Adipocyte (in vitro differentiated cells): ENCODE measurements around the gene UBE3D.
"Not testable (repeated sequence)": the region's sequence is repeated elsewhere in the genome, so short reads cannot be mapped to it uniquely, and the experiment has no call there.

Source experiments
- DNase-seq: peaks from one replicate; pipeline ENCODE4 v3.0.0-alpha.2; 2015; ENCODE audit warnings: low read depth
- H3K27me3 ChIP-seq: replicated peaks from 2 replicates; pipeline ENCODE4 v1.7.0; 2013; ENCODE audit warnings: mild to moderate bottlenecking, low read length, moderate library complexity; ENCODE audit not compliant: control insufficient read depth, insufficient read depth
- H3K36me3 ChIP-seq: 2 replicates; pipeline ENCODE4 v1.7.0; 2013; ENCODE audit warnings: low read length, mild to moderate bottlenecking, moderate library complexity; ENCODE audit not compliant: control insufficient read depth, insufficient read depth, severe bottlenecking
- H3K4me1 ChIP-seq: 2 replicates; pipeline ENCODE4 v1.7.0; 2013; ENCODE audit warnings: mild to moderate bottlenecking, low read length, moderate library complexity; ENCODE audit not compliant: control insufficient read depth, insufficient read depth
- H3K4me3 ChIP-seq: 2 replicates; pipeline ENCODE4 v1.7.0; 2013; ENCODE audit warnings: mild to moderate bottlenecking, low read length, moderate library complexity
- H3K9ac ChIP-seq: 2 replicates; pipeline ENCODE4 v1.7.0; 2013; ENCODE audit warnings: mild to moderate bottlenecking, low read length, moderate library complexity
- H3K9me3 ChIP-seq: 2 replicates; pipeline ENCODE4 v1.7.0; 2013; ENCODE audit warnings: mild to moderate bottlenecking, low read length, moderate library complexity; ENCODE audit not compliant: control insufficient read depth

Gene UBE3D

DNA sequence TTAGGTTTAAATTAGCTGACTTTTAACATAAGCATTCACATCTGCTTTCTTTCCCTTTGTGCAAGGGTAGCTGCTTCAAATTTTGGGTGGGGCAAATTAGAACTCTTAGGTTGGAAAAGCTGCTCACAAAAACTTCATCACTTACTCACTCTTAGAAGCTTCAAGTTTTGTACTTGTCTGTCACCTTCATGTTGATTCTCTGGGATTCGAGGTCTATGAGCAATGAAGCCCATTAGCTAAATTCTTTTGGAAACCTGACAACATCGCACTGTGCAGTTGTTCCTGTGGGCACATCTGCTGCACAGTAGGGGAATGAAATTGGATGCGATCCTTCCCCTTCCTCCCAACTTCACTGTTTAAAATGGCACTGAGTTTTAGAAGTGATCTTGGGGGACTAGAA, 156.1 kb downstream of the UBE3D start:
- Histone ChIP-seq H3K4me1 (peaks cover 8% of the 10 kb centered on the region), H3K9me3 (no peaks in the 10 kb centered on the region), H3K36me3 (no peaks in the 10 kb centered on the region), H3K9ac (no peak overlapping the region), H3K4me3 (no peak overlapping the region), H3K27me3 (no peaks in the 10 kb centered on the region)
- peak; percentile 14 for DNase-seq

DNA sequence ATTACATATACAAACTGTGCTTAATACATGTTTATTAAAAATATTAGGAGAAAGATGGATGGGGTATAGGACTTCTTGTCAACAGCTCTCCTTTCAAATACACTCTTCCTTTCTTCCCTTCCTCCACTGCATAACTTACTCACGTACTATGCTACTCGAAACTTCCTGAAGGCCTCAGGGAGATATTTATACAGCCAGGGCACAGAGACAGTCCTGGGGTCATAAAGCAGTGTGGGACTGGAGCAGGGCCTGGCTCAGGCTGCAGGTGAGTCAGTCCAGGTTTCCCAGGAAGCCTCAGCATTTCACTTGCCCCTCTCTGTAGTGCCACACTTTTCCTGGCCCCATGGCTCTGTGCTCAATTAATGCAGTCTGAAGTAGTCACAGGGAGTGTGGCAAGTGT, 157.0 kb downstream of the UBE3D start:
- Histone ChIP-seq H3K4me1 (peaks cover 8% of the 10 kb centered on the region), H3K9ac (no peak overlapping the region), H3K36me3 (no peaks in the 10 kb centered on the region), H3K4me3 (no peak overlapping the region), H3K9me3 (no peaks in the 10 kb centered on the region), H3K27me3 (no peaks in the 10 kb centered on the region)
- no peak for DNase-seq

DNA sequence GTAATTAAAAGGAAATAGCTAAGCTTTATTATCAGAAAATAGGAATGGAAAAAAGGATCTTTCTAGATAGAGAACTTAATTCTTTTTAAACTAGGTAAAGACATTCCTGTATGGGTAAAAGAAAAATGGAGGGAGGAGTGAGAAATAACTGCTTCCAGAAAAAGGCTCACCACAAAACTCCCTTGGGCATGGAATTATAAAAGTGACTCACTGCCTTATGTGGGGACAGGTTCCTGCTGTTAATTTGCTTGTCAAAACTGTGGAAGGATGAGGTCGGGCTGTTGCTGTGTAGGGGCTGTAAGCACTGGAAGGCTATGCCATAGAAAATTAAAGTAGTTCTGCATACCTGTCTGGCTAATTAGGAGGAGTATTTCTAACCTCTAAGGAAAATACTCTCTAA, 158.7 kb downstream of the UBE3D start:
- Histone ChIP-seq H3K4me1 (peaks cover 13% of the 10 kb centered on the region), H3K36me3 (no peaks in the 10 kb centered on the region), H3K4me3 (no peak overlapping the region), H3K27me3 (no peaks in the 10 kb centered on the region), H3K9ac (no peak overlapping the region), H3K9me3 (no peaks in the 10 kb centered on the region)
- DNase-seq, result peak; percentile 47

DNA sequence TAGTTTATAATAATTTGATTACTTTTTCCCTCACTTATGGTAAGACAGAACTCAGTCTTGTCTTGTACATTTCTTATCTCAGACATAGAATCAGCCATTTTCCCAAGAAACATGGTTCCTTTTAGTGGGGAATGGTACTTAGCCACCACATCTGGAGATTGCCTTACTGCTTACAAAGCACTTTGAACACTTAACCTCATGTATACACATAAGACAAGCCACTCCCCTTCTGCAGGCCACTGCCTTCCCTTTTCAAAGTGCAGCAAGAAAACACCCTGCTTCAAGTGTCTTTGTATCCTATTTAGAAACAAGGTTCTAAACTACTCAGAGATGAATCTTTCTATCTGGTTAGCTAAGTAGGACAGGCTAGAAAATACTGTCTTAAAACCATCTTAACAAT, 159.2 kb downstream of the UBE3D start:
- peak; percentile 30 for DNase-seq
- H3K9ac ChIP-seq, result no peak overlapping the region
- peaks cover 13% of the 10 kb centered on the region for H3K4me1 ChIP-seq
- no peak overlapping the region for H3K4me3 ChIP-seq
- no peaks in the 10 kb centered on the region for H3K9me3 ChIP-seq
- H3K27me3 ChIP-seq, result no peaks in the 10 kb centered on the region
- no peaks in the 10 kb centered on the region for H3K36me3 ChIP-seq

DNA sequence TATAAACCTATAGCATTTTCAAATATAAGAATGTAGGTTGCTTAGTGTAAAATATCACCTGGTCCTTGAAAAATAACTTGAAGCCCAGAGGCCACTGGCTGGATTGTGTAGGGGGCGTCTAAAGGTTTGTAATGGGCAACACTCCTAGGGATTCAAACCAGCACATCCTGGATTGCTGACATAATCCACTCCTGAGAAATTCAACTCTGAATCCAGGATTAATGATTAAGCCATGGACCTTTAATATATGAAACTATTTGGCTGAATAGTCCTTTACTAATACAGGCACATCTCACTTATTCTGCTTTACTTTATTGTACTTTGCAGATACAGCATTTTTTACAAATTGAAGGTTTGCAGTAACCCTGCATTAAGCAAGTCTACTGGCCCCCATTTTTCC, 160.8 kb downstream of the UBE3D start:
- H3K4me1 ChIP-seq, result peaks cover 13% of the 10 kb centered on the region
- DNase-seq, result no peak
- H3K9me3 ChIP-seq, result no peaks in the 10 kb centered on the region
- no peak overlapping the region for H3K9ac ChIP-seq
- no peaks in the 10 kb centered on the region for H3K27me3 ChIP-seq
- H3K4me3 ChIP-seq, result no peak overlapping the region
- H3K36me3 ChIP-seq, result no peaks in the 10 kb centered on the region

DNA sequence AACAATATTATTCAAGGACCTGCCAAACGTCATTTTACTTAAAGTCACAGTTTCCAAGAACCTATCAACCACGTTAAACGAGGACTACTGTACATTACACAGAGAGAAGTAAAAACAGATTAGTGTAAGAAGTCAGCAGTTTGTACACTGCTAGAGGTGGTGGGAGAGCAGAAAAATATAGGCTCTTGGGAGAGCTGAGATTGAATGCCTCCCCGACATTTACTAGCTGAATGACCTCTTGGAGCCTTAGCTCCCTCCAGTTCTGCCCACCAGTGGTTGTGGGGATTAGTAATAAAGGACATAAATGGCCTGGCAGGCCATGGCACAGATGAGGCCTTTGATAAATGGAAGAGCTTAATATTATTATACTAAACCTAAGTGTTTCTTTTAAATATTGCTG, 161.4 kb downstream of the UBE3D start:
- no peaks in the 10 kb centered on the region for H3K27me3 ChIP-seq
- no peaks in the 10 kb centered on the region for H3K36me3 ChIP-seq
- no peak for DNase-seq
- peaks cover 15% of the 10 kb centered on the region for H3K4me1 ChIP-seq
- H3K9me3 ChIP-seq, result no peaks in the 10 kb centered on the region
- H3K9ac ChIP-seq, result no peak overlapping the region
- no peak overlapping the region for H3K4me3 ChIP-seq

DNA sequence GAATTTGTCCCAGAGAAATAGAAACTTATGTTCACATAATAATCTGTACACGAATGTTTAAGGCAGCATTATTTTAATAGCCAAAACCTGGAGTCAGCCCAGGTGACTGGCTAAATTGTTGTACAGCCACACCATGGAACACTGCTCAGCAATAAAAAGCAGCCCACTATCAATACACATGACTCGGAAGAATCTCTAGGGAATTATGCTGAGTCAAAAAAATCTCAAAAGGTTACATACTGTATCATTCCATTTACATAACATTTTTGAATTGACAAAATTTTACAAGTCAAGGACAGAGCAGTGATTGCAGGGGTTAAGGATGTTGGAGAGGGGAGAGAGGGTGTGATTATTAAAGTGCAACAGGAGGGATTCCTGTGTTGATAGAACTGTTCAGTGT, 163.4 kb downstream of the UBE3D start:
- H3K4me1 ChIP-seq, result peaks cover 17% of the 10 kb centered on the region
- H3K36me3 ChIP-seq, result no peaks in the 10 kb centered on the region

DNA sequence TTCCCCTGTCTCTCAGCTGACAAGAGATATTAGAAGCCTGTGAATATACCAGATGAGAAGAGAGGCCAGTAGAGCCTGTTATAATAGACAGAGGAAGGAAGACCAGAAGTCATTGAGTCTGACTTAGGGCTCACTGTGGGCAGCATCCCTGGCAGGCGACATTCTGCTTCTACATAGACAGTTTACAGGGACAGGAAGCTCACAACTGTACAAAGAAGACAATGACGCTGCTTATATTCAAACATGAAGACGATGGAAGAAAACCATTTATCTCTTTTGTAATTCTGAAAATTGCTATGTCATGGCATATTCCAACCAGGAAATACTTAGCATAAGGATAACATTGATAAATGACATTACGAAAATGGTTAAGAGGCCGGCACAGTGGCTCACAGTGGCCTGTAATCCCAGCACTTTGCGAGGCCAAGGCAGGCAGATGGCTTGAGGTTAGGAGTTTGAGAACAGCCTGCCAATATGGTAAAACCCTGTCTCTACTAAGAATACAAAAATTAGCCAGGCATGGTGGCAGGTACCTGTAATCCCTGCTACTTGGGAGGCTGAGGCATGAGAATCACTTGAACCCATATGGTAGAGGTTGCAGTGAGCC, 170.9 kb downstream of the UBE3D start:
- H3K4me1 ChIP-seq, result peaks cover 7% of the 10 kb centered on the region
- no peak overlapping the region for H3K4me3 ChIP-seq
- H3K27me3 ChIP-seq, result no peaks in the 10 kb centered on the region
- DNase-seq, result no peak
- H3K9me3 ChIP-seq, result no peaks in the 10 kb centered on the region
- no peaks in the 10 kb centered on the region for H3K36me3 ChIP-seq
- no peak overlapping the region for H3K9ac ChIP-seq

More for the DNA sequence above, 163.4 kb downstream of the UBE3D start:
- Histone ChIP-seq H3K9me3 (no peaks in the 10 kb centered on the region), H3K9ac (no peak overlapping the region), H3K27me3 (no peaks in the 10 kb centered on the region), H3K4me3 (no peak overlapping the region)
- DNase-seq, result no peak

DNA sequence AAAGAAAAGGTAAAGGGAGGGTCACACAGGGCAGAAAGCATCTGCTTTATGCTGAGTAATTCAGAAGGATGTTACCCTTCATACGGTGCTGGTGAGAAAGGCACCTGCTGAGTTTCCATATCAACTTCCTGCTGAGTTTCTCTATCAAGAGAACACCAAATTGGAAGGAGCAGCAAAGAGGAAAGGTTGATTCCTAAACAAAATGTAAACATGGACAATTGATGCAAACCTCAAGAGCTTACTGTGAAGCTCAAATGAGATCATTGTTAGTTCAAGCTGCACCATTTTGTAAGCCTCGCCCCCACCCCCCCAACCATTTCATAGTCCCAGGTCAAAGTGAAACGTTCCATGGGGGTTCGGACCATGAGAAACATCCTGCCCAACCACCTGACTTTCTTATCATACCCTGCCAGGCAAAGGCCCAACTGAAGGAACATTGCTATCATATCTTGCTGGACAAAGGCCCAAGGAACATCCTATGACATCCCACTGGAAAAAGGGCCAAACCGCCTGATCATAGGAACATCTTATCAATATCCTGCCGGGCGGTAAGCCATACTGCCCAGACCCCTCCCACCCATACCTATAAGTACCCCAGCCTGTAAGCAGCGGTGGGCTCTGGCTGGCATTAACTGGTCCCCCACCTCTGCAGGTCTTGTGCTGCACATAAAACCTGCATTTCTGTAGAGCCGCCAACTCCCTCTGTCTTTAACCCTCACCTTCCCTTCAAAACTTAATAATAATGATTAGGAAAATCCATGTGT, 171.6 kb downstream of the UBE3D start:
- Histone ChIP-seq H3K4me3 (no peak overlapping the region), H3K9ac (no peak overlapping the region), H3K4me1 (peaks cover 3% of the 10 kb centered on the region), H3K27me3 (no peaks in the 10 kb centered on the region), H3K9me3 (no peaks in the 10 kb centered on the region), H3K36me3 (no peaks in the 10 kb centered on the region)
- no peak for DNase-seq

DNA sequence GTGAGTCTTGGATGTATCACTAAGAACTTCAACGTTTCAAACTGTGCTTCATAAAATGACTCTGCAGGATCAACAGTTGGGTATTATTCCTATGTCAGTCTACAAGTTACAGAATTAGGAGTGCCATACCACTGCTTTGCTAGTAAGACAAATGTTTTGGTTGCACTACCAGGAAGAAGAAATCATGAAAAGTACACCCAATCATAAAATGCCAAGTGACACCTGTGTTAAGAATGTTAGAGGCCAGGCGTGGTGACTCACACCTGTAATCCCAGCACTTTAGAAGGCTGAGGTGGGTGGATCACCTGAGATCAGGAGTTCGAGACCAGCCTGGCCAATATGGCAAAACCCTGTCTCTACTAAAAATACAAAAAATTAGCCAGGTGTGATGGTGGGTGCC, 174.1 kb downstream of the UBE3D start:
- not testable (repeated sequence) for H3K9me3 ChIP-seq, H3K27me3 ChIP-seq, H3K9ac ChIP-seq, H3K36me3 ChIP-seq, H3K4me3 ChIP-seq, H3K4me1 ChIP-seq, DNase-seq

DNA sequence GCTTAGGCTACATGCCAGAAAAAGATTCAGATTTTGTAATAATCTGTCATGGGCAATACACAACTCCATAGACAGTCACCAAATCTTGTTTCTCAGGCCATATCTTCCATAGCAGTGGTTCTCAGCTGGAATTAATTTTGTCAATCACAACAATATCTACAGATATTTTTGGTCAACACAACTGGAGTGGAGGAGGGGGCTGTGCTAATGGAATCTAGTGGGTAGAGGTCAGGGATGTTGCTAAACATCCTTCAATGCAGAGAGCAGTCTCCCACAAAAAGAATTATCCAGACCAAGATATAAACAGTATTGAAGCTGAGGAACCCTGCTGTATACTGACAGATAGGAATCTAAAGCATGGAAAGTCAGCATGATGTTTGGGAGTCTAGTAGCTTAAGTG, 174.6 kb downstream of the UBE3D start:
- Histone ChIP-seq H3K27me3 (no peaks in the 10 kb centered on the region), H3K9me3 (no peaks in the 10 kb centered on the region), H3K9ac (no peak overlapping the region), H3K4me1 (peaks cover 3% of the 10 kb centered on the region), H3K4me3 (no peak overlapping the region), H3K36me3 (no peaks in the 10 kb centered on the region)
- DNase-seq, result peak; percentile 45

DNA sequence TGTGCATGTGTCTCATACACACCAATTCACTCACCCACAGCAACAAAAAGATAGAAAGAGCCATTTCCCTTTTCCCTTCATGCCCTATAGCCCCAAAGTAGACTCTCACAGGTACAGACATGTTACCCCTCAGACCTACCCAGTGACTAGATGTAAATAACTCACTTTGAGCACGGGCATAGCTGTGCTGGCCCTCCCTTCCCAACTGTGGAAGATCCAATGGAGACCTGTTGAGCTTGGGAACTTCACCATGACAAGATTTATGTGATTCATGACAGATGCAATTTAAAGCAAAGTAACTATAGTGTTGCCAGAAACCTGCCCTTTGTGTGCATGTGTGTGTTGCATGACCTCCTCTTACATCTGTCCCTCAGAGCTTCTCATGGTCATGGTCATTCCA, 175.4 kb downstream of the UBE3D start:
- no peaks in the 10 kb centered on the region for H3K27me3 ChIP-seq
- no peak overlapping the region for H3K4me3 ChIP-seq
- peaks cover 3% of the 10 kb centered on the region for H3K4me1 ChIP-seq
- no peak overlapping the region for H3K9ac ChIP-seq
- no peaks in the 10 kb centered on the region for H3K36me3 ChIP-seq
- no peak for DNase-seq
- H3K9me3 ChIP-seq, result no peaks in the 10 kb centered on the region
